HepG2 (cell line): ENCODE measurements around the gene FGFR1OP2. TPM values are rescaled to one million over a fixed set of nuclear protein-coding genes. Genes with fewer than 3 reads are reported as not detected.

Source experiments
- ATAC-seq: fragments of 200-7000 bp; cut with Tn5 transposase; 3 replicates; pipeline ENCODE4 v1.9.1; 2020; ENCODE audit warnings: mild to moderate bottlenecking, moderate library complexity
- BruUV-seq: library from RNA; stranded (reverse); fragments of 400-500 nt; replicated peaks from 2 replicates; lab custom pipeline; 2021; lab: Mats Ljungman, UMichigan
- CTCF ChIA-PET: fragments of 300-600 bp; formaldehyde crosslinking; extraction: SDS; loops from one replicate; lab custom pipeline; 2021; ENCODE audit warnings: low total read pairs, inconsistent platforms, low intra/inter-chr PET ratio; lab: Yijun Ruan, JAX
- POLR2A ChIA-PET: fragments of 350-600 bp; sonication (Branson Sonifier 250); formaldehyde crosslinking; loops from one replicate; lab custom pipeline; 2020; ENCODE audit warnings: antibody characterized with exemption, inconsistent platforms; lab: Yijun Ruan, JAX
- DNase-seq: peaks from one replicate; pipeline ENCODE4 v3.0.0-alpha.2; 2015; ENCODE audit warnings: low spot score
- FAIRE-seq: peaks from 3 replicates; lab custom pipeline; 2011; peaks lifted over from hg19 to GRCh38; lab: Jason Lieb, UNC
- H2AFZ ChIP-seq: one replicate; pipeline ENCODE4 v1.6.1; 2011; ENCODE audit warnings: low read length, inconsistent platforms
- H3K27ac ChIP-seq: fragments of 300-600 bp; 3 replicates; pipeline ENCODE4 v1.8.0; 2011; ENCODE audit warnings: mixed run types, mild to moderate bottlenecking, mixed read lengths, low read length, inconsistent platforms; ENCODE audit not compliant: insufficient read depth; ENCODE audit errors: extremely low read length
- H3K27me3 ChIP-seq, 2 experiments: fragments of 200-600 bp in 1 of 2; 2 replicates in 1 of 2; 3 replicates in 1 of 2; pipeline versions ENCODE4 v1.6.0 to v1.8.0; 2011; ENCODE audit warnings: low read length in 2 of 2, mild to moderate bottlenecking in 2 of 2, moderate library complexity in 2 of 2, inconsistent platforms in 1 of 2; ENCODE audit not compliant: insufficient read depth in 2 of 2, control insufficient read depth in 1 of 2
- H3K36me3 ChIP-seq, 2 experiments: fragments of 200-600 bp in 1 of 2; replicated peaks in 1 of 2; 2 replicates in 1 of 2; 3 replicates in 1 of 2; pipeline versions ENCODE4 v1.5.1 to v1.8.0; 2011; ENCODE audit warnings: low read length in 2 of 2, inconsistent platforms in 1 of 2; ENCODE audit not compliant: insufficient read depth in 2 of 2, control insufficient read depth in 1 of 2
- H3K4me1 ChIP-seq: 2 replicates; pipeline ENCODE4 v1.5.1; 2012; ENCODE audit warnings: low read length, inconsistent platforms; ENCODE audit not compliant: insufficient read depth
- H3K4me2 ChIP-seq: 2 replicates; pipeline ENCODE4 v1.6.0; 2011; ENCODE audit warnings: low read depth, low read length, inconsistent platforms
- H3K4me3 ChIP-seq, 3 experiments: fragments of 200-600 bp in 1 of 3; sonication (generic), shearing (Covaris generic) in 1 of 3; replicated peaks in 1 of 3; 2 replicates each; pipeline ENCODE4 v1.5.1; 2011 to 2016; ENCODE audit warnings: low read length in 3 of 3, inconsistent platforms in 2 of 3, low read depth in 2 of 3, mild to moderate bottlenecking in 2 of 3, control low read depth in 1 of 3, mixed read lengths in 1 of 3; ENCODE audit not compliant: insufficient read depth in 1 of 3
- H3K79me2 ChIP-seq: one replicate; pipeline ENCODE4 v1.6.1; 2011; ENCODE audit warnings: low read length, inconsistent platforms; ENCODE audit not compliant: insufficient read depth
- H3K9ac ChIP-seq: 2 replicates; pipeline ENCODE4 v1.6.0; 2011; ENCODE audit warnings: mild to moderate bottlenecking, low read depth, low read length, inconsistent platforms; ENCODE audit not compliant: insufficient read depth
- H3K9me3 ChIP-seq: 2 replicates; pipeline ENCODE4 v1.5.1; 2012; ENCODE audit warnings: mild to moderate bottlenecking, low read length
- H4K20me1 ChIP-seq: 2 replicates; pipeline ENCODE4 v1.6.0; 2011; ENCODE audit warnings: inconsistent platforms, mild to moderate bottlenecking, low read length, moderate library complexity; ENCODE audit not compliant: insufficient read depth
- FOXK2 ChIP-seq: fragments of 450-650 bp; IDR thresholded peaks from 2 replicates; pipeline ENCODE4 v1.6.1; 2016
- HNRNPK ChIP-seq: fragments of 200-400 bp; formaldehyde crosslinking; IDR thresholded peaks from 2 replicates; pipeline ENCODE4 v1.6.1; 2018; ENCODE audit warnings: low read length, low read depth, moderate library complexity, mild to moderate bottlenecking; ENCODE audit not compliant: poor library complexity, severe bottlenecking
- HNRNPL ChIP-seq: fragments of 200-400 bp; formaldehyde crosslinking; IDR thresholded peaks from 2 replicates; pipeline ENCODE4 v1.6.1; 2017; ENCODE audit warnings: mild to moderate bottlenecking, low read depth, low read length
- JUND ChIP-seq: sonication (generic); formaldehyde crosslinking; IDR thresholded peaks from 2 replicates; pipeline ENCODE4 v1.8.0; 2022; ENCODE audit warnings: mild to moderate bottlenecking, missing genetic modification reagents
- MBD4 ChIP-seq: IDR thresholded peaks from 2 replicates; pipeline ENCODE4 v1.6.1; 2012; ENCODE audit warnings: low read length, inconsistent platforms, borderline replicate concordance
- TBP ChIP-seq: sonication (generic); formaldehyde crosslinking; IDR thresholded peaks from 2 replicates; pipeline ENCODE4 v1.5.0; 2020; ENCODE audit warnings: missing genetic modification reagents
- THYN1 ChIP-seq: sonication (generic); formaldehyde crosslinking; IDR thresholded peaks from 2 replicates; pipeline ENCODE4 v1.8.1; 2023; ENCODE audit warnings: low read depth, mild to moderate bottlenecking, moderate library complexity, missing genetic modification reagents, borderline replicate concordance
- YY1 ChIP-seq: IDR thresholded peaks from 2 replicates; pipeline ENCODE4 v1.6.1; 2011; ENCODE audit warnings: low read length, low read depth, moderate library complexity, mild to moderate bottlenecking; ENCODE audit not compliant: insufficient read depth, insufficient replicate concordance
- ZMAT3 ChIP-seq: sonication (generic); formaldehyde crosslinking; conservative IDR thresholded peaks from 2 replicates; pipeline ENCODE4 v1.7.0; 2021; ENCODE audit warnings: missing genetic modification reagents
- ZNF264 ChIP-seq: sonication (generic); formaldehyde crosslinking; IDR thresholded peaks from 2 replicates; pipeline ENCODE4 v1.4.0; 2020; ENCODE audit warnings: missing genetic modification reagents
- ZNF296 ChIP-seq: sonication (generic); formaldehyde crosslinking; conservative IDR thresholded peaks from 2 replicates; pipeline ENCODE4 v1.5.0; 2020; ENCODE audit warnings: mild to moderate bottlenecking, missing genetic modification reagents
- ZNF318 ChIP-seq: sonication (generic); formaldehyde crosslinking; IDR thresholded peaks from 2 replicates; pipeline ENCODE4 v1.4.0; 2020; ENCODE audit warnings: mild to moderate bottlenecking, missing genetic modification reagents
- ZNF569 ChIP-seq: sonication (generic); formaldehyde crosslinking; IDR thresholded peaks from 2 replicates; pipeline ENCODE4 v1.5.0; 2020; ENCODE audit warnings: mild to moderate bottlenecking, missing genetic modification reagents, moderate library complexity, borderline replicate concordance
- ZNF572 ChIP-seq: sonication (generic); formaldehyde crosslinking; IDR thresholded peaks from 2 replicates; pipeline ENCODE4 v1.5.1; 2020; ENCODE audit warnings: mild to moderate bottlenecking, missing genetic modification reagents
- ZNF761 ChIP-seq: sonication (generic); formaldehyde crosslinking; conservative IDR thresholded peaks from 2 replicates; pipeline ENCODE4 v1.4.0; 2020; ENCODE audit warnings: mild to moderate bottlenecking, missing genetic modification reagents
- WGBS: methylation state at CpG from one replicate; pipeline ENCODE4 v1.1.6; 2017; ENCODE audit warnings: low lambda C conversion rate; 5-methylcytosine and 5-hydroxymethylcytosine counted together
- in situ Hi-C: cut with HindIII; loops from 2 replicates; pipeline ENCODE4 v1.10.0; 2017; ENCODE audit warnings: low pct_unique_long_range_greater_than_20kb; ENCODE audit not compliant: extremely low pct_ligation_motif_present
- intact Hi-C: fragments of 100-400 bp; cut with micrococcal nuclease; formaldehyde crosslinking; loops from one replicate; pipeline ENCODE4 v1.10.0; 2022; ENCODE audit not compliant: unreplicated experiment
- polyA plus RNA-seq, 8 experiments: library from polyadenylated mRNA; depleted of rRNA in 3 of 8; stranded (reverse) in 7 of 8; unstranded in 1 of 8; fragments of >200 nt; fragmentation: Illumina TruSeq in 4 of 8; extraction: Trizol in 4 of 8; gene quantifications; 2 replicates each; pipeline versions ENCODE4 v1.2.1 to v1.2.3, GENCODE V29; 2011 to 2016; ENCODE audit warnings: low read depth in 4 of 8, missing spikeins in 1 of 8, mixed read lengths in 1 of 8; ENCODE audit not compliant: insufficient read depth in 1 of 8
- total RNA-seq, 5 experiments: library from RNA; depleted of rRNA; stranded (reverse); fragments of >200 nt; fragmentation: Illumina TruSeq; extraction: Trizol; gene quantifications; 2 replicates each; pipeline ENCODE4 v1.2.3, GENCODE V29; 2016; ENCODE audit warnings: low read depth in 1 of 5
- TF ChIP-seq, protein P1 (sequence below): sonication (generic); formaldehyde crosslinking; IDR thresholded peaks from 2 replicates; pipeline ENCODE4 v1.5.1; 2020; ENCODE audit warnings: mild to moderate bottlenecking, missing genetic modification reagents, borderline replicate concordance
- TF ChIP-seq, protein P2 (sequence below): IDR thresholded peaks from 2 replicates; pipeline ENCODE4 v1.6.1; 2016; ENCODE audit warnings: mild to moderate bottlenecking, missing biosample characterization, missing genetic modification reagents

The FGFR1OP2 gene
- total and polyA plus RNA-seq, 2 of the 13 experiments (the other 11 are each of a cell fraction or from before 2014, with no cell fraction given) = 18.3 to 38.1 TPM

GRCh38 chr12:26921886-26922285 lies 16.4 kb upstream of the FGFR1OP2 start:
- H3K27ac ChIP-seq = no peak overlapping the region
- in situ Hi-C loops = no loop called here
- WGBS = 85% methylated on average over 3 of the region's 3 CpGs
- no peaks in the 10 kb centered on the region; a peak in 1 of 5 replicates for H3K27me3 ChIP-seq
- BruUV-seq = no TSS peak
- no peak for DNase-seq
- peaks cover 4 to 32% of the 10 kb centered on the region in 2 experiments for H3K36me3 ChIP-seq
- CTCF ChIA-PET = no interaction called here
- no peaks in the 10 kb centered on the region; the same call in 1 of the 2 replicates for H4K20me1 ChIP-seq
- H3K9ac ChIP-seq = no peak overlapping the region
- no peak overlapping the region for H3K4me3 ChIP-seq
- H3K9me3 ChIP-seq = no peaks in the 10 kb centered on the region
- no peak overlapping the region for H3K4me2 ChIP-seq
- H3K79me2 ChIP-seq = no peaks in the 10 kb centered on the region
- no peak overlapping the region for H2AFZ ChIP-seq
- no peaks in the 10 kb centered on the region for H3K4me1 ChIP-seq
- ATAC-seq = no peak
- no peak for FAIRE-seq
- intact Hi-C loops = no loop called here
- POLR2A ChIA-PET = no interaction called here
- TF ChIP-seq HNRNPK = no peak
- no peak for TF ChIP-seq FOXK2
- TF ChIP-seq ZNF761 (CRISPR knock-in tag) = no peak
- TF ChIP-seq YY1 = no peak
- TF ChIP-seq ZNF572 (CRISPR knock-in tag) = no peak
- no peak for TF ChIP-seq HNRNPL
- no peak for TF ChIP-seq ZNF264 (CRISPR knock-in tag)
- TF ChIP-seq JUND = no peak
- TF ChIP-seq ZNF318 = no peak
- TF ChIP-seq ZNF569 (CRISPR knock-in tag) = no peak
- no peak for TF ChIP-seq MBD4
- no peak for TF ChIP-seq ZNF296 (CRISPR knock-in tag)
- TF ChIP-seq, protein P1, sequence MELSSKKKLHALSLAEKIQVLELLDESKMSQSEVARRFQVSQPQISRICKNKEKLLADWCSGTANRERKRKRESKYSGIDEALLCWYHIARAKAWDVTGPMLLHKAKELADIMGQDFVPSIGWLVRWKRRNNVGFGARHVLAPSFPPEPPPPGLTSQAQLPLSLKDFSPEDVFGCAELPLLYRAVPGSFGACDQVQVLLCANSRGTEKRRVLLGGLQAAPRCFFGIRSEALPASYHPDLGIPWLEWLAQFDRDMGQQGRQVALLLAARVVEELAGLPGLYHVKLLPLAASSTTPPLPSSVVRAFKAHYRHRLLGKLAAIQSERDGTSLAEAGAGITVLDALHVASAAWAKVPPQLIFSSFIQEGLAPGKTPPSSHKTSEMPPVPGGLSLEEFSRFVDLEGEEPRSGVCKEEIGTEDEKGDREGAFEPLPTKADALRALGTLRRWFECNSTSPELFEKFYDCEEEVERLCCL = no peak
- TF ChIP-seq TBP = no peak
- TF ChIP-seq, protein P2, sequence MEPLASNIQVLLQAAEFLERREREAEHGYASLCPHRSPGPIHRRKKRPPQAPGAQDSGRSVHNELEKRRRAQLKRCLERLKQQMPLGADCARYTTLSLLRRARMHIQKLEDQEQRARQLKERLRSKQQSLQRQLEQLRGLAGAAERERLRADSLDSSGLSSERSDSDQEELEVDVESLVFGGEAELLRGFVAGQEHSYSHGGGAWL = no peak
- no peak for TF ChIP-seq THYN1 (CRISPR knock-in tag)
- no peak for TF ChIP-seq ZMAT3 (CRISPR knock-in tag)
